ENCODE data around the gene CAMP.

CAMP gene

GRCh38 chr3:48232232-48232631, 8.9 kb downstream of the CAMP start:
- no peaks in the 10 kb centered on the region; the same call in 1 of the 2 replicates for H3K9me3 ChIP-seq (ENCODE audit: control insufficient read depth, insufficient read depth, low read length)
- no peak overlapping the region for H3K4me3 ChIP-seq (ENCODE audit: low read length)
- peaks cover 1% of the 10 kb centered on the region; the same call in 1 of the 2 replicates for H3K4me1 ChIP-seq (ENCODE audit: control insufficient read depth, insufficient read depth, low read length)
- DNase-seq (ENCODE audit: low read depth, low spot score), result no peak
- no peaks in the 10 kb centered on the region for H3K36me3 ChIP-seq (ENCODE audit: control insufficient read depth, insufficient read depth, low read length)
- WGBS (ENCODE audit: insufficient coverage, insufficient read length), result no CpG with 5 or more reads among the region's 4 CpGs
- no peaks in the 10 kb centered on the region for H3K27me3 ChIP-seq (ENCODE audit: control insufficient read depth, insufficient read depth, low read length)
- H3K27ac ChIP-seq (ENCODE audit: low read length), result no peak overlapping the region

- no peak overlapping the region for H3K4me3 ChIP-seq (ENCODE audit: low read length)
- DNase-seq (ENCODE audit: low read depth, low spot score), result peak; percentile 66
- no peaks in the 10 kb centered on the region for H3K27me3 ChIP-seq (ENCODE audit: control insufficient read depth, insufficient read depth, low read length)
- H3K36me3 ChIP-seq (ENCODE audit: control insufficient read depth, insufficient read depth, low read length), result no peaks in the 10 kb centered on the region
- no CpG with 5 or more reads among the region's 6 CpGs for WGBS (ENCODE audit: insufficient coverage, insufficient read length)
- peaks cover 1% of the 10 kb centered on the region; the same call in 1 of the 2 replicates for H3K4me1 ChIP-seq (ENCODE audit: control insufficient read depth, insufficient read depth, low read length)
- H3K27ac ChIP-seq (ENCODE audit: low read length), result no peak overlapping the region
- no peaks in the 10 kb centered on the region; the same call in 1 of the 2 replicates for H3K9me3 ChIP-seq (ENCODE audit: control insufficient read depth, insufficient read depth, low read length)
Observed at GRCh38 chr3:48232734-48233133, 9.4 kb downstream of the CAMP start.

- no peak for DNase-seq (ENCODE audit: low read depth, low spot score)
- H3K36me3 ChIP-seq (ENCODE audit: control insufficient read depth, insufficient read depth, low read length), result no peaks in the 10 kb centered on the region
- no peaks in the 10 kb centered on the region for H3K27me3 ChIP-seq (ENCODE audit: control insufficient read depth, insufficient read depth, low read length)
- H3K27ac ChIP-seq (ENCODE audit: low read length), result no peak overlapping the region
- peaks cover 1% of the 10 kb centered on the region; the same call in 1 of the 2 replicates for H3K4me1 ChIP-seq (ENCODE audit: control insufficient read depth, insufficient read depth, low read length)
- H3K4me3 ChIP-seq (ENCODE audit: low read length), result no peak overlapping the region
- H3K9me3 ChIP-seq (ENCODE audit: control insufficient read depth, insufficient read depth, low read length), result no peaks in the 10 kb centered on the region; the same call in 1 of the 2 replicates
- no CpG with 5 or more reads among the region's 2 CpGs for WGBS (ENCODE audit: insufficient coverage, insufficient read length)
Observed at GRCh38 chr3:48233542-48233941, 10.2 kb downstream of the CAMP start.

GRCh38 chr3:48236531-48236930, 13.2 kb downstream of the CAMP start:
- no CpG with 5 or more reads among the region's 1 CpG for WGBS (ENCODE audit: insufficient coverage, insufficient read length)
- Histone ChIP-seq H3K4me1 (ENCODE audit: control insufficient read depth, insufficient read depth, low read length) (peaks cover 5% of the 10 kb centered on the region; the same call in 1 of the 2 replicates), H3K36me3 (ENCODE audit: control insufficient read depth, insufficient read depth, low read length) (no peaks in the 10 kb centered on the region), H3K27ac (ENCODE audit: low read length) (no peak overlapping the region), H3K4me3 (ENCODE audit: low read length) (no peak overlapping the region), H3K27me3 (ENCODE audit: control insufficient read depth, insufficient read depth, low read length) (no peaks in the 10 kb centered on the region), H3K9me3 (ENCODE audit: control insufficient read depth, insufficient read depth, low read length) (no peaks in the 10 kb centered on the region; the same call in 1 of the 2 replicates)
- DNase-seq (ENCODE audit: low read depth, low spot score), result no peak

- no CpG with 5 or more reads among the region's 15 CpGs for WGBS (ENCODE audit: insufficient coverage, insufficient read length)
- H3K27ac ChIP-seq (ENCODE audit: low read length), result no peak overlapping the region
- DNase-seq (ENCODE audit: low read depth, low spot score), result no peak
- peaks cover 5% of the 10 kb centered on the region for H3K4me1 ChIP-seq (ENCODE audit: control insufficient read depth, insufficient read depth, low read length)
- no peak overlapping the region for H3K4me3 ChIP-seq (ENCODE audit: low read length)
- H3K27me3 ChIP-seq (ENCODE audit: control insufficient read depth, insufficient read depth, low read length), result no peaks in the 10 kb centered on the region
- H3K9me3 ChIP-seq (ENCODE audit: control insufficient read depth, insufficient read depth, low read length), result no peaks in the 10 kb centered on the region
- H3K36me3 ChIP-seq (ENCODE audit: control insufficient read depth, insufficient read depth, low read length), result no peaks in the 10 kb centered on the region
Observed at GRCh38 chr3:48238531-48239085, 15.3 kb downstream of the CAMP start.

GRCh38 chr3:48240000-48240963, 17.0 kb downstream of the CAMP start:
- Histone ChIP-seq H3K4me1 (ENCODE audit: control insufficient read depth, insufficient read depth, low read length) (peaks cover 5% of the 10 kb centered on the region), H3K27me3 (ENCODE audit: control insufficient read depth, insufficient read depth, low read length) (no peaks in the 10 kb centered on the region), H3K9me3 (ENCODE audit: control insufficient read depth, insufficient read depth, low read length) (no peaks in the 10 kb centered on the region), H3K36me3 (ENCODE audit: control insufficient read depth, insufficient read depth, low read length) (0 out of 2 replicates have a peak, but pooled peaks cover 3% of the 10 kb centered on the region), H3K4me3 (ENCODE audit: low read length) (peak overlapping the region; percentile 95; the same call in 1 of the 2 replicates), H3K27ac (ENCODE audit: low read length) (no peak overlapping the region)
- no CpG with 5 or more reads among the region's 20 CpGs for WGBS (ENCODE audit: insufficient coverage, insufficient read length)
- DNase-seq (ENCODE audit: low read depth, low spot score), result peak; percentile 77

- Histone ChIP-seq H3K36me3 (ENCODE audit: control insufficient read depth, insufficient read depth, low read length) (0 out of 2 replicates have a peak, but pooled peaks cover 3% of the 10 kb centered on the region), H3K4me1 (ENCODE audit: control insufficient read depth, insufficient read depth, low read length) (peaks cover 5% of the 10 kb centered on the region), H3K27me3 (ENCODE audit: control insufficient read depth, insufficient read depth, low read length) (no peaks in the 10 kb centered on the region), H3K4me3 (ENCODE audit: low read length) (peak overlapping the region; percentile 95; the same call in 1 of the 2 replicates), H3K27ac (ENCODE audit: low read length) (no peak overlapping the region), H3K9me3 (ENCODE audit: control insufficient read depth, insufficient read depth, low read length) (no peaks in the 10 kb centered on the region)
- no peak for DNase-seq (ENCODE audit: low read depth, low spot score)
- no CpG with 5 or more reads among the region's 26 CpGs for WGBS (ENCODE audit: insufficient coverage, insufficient read length)
Observed at GRCh38 chr3:48241796-48242455, 18.6 kb downstream of the CAMP start.

- no peaks in the 10 kb centered on the region for H3K27me3 ChIP-seq (ENCODE audit: control insufficient read depth, insufficient read depth, low read length)
- peaks cover 5% of the 10 kb centered on the region for H3K4me1 ChIP-seq (ENCODE audit: control insufficient read depth, insufficient read depth, low read length)
- H3K9me3 ChIP-seq (ENCODE audit: control insufficient read depth, insufficient read depth, low read length), result no peaks in the 10 kb centered on the region
- WGBS (ENCODE audit: insufficient coverage, insufficient read length), result no CpG with 5 or more reads among the region's 2 CpGs
- peaks cover 9% of the 10 kb centered on the region; the same call in 1 of the 2 replicates for H3K36me3 ChIP-seq (ENCODE audit: control insufficient read depth, insufficient read depth, low read length)
- no peak for DNase-seq (ENCODE audit: low read depth, low spot score)
- no peak overlapping the region for H3K27ac ChIP-seq (ENCODE audit: low read length)
- no peak overlapping the region for H3K4me3 ChIP-seq (ENCODE audit: low read length)
Observed at GRCh38 chr3:48243886-48244285, 20.6 kb downstream of the CAMP start.

- Histone ChIP-seq H3K27ac (ENCODE audit: low read length) (no peak overlapping the region), H3K4me3 (ENCODE audit: low read length) (no peak overlapping the region), H3K9me3 (ENCODE audit: control insufficient read depth, insufficient read depth, low read length) (no peaks in the 10 kb centered on the region), H3K27me3 (ENCODE audit: control insufficient read depth, insufficient read depth, low read length) (no peaks in the 10 kb centered on the region), H3K36me3 (ENCODE audit: control insufficient read depth, insufficient read depth, low read length) (peaks cover 9% of the 10 kb centered on the region; the same call in 1 of the 2 replicates), H3K4me1 (ENCODE audit: control insufficient read depth, insufficient read depth, low read length) (peaks cover 5% of the 10 kb centered on the region)
- DNase-seq (ENCODE audit: low read depth, low spot score), result no peak
- WGBS (ENCODE audit: insufficient coverage, insufficient read length), result no CpG with 5 or more reads among the region's 1 CpG
Observed at GRCh38 chr3:48244461-48244860, 21.2 kb downstream of the CAMP start.

GRCh38 chr3:48245136-48245535, 21.8 kb downstream of the CAMP start:
- H3K36me3 ChIP-seq (ENCODE audit: control insufficient read depth, insufficient read depth, low read length), result peaks cover 9% of the 10 kb centered on the region; the same call in 1 of the 2 replicates

More at GRCh38 chr3:48245136-48245535, 21.8 kb downstream of the CAMP start:
- no peaks in the 10 kb centered on the region for H3K27me3 ChIP-seq (ENCODE audit: control insufficient read depth, insufficient read depth, low read length)
- no peak for DNase-seq (ENCODE audit: low read depth, low spot score)
- no peak overlapping the region for H3K27ac ChIP-seq (ENCODE audit: low read length)
- peaks cover 3% of the 10 kb centered on the region for H3K4me1 ChIP-seq (ENCODE audit: control insufficient read depth, insufficient read depth, low read length)
- no CpG with 5 or more reads among the region's 7 CpGs for WGBS (ENCODE audit: insufficient coverage, insufficient read length)
- no peak overlapping the region for H3K4me3 ChIP-seq (ENCODE audit: low read length)
- H3K9me3 ChIP-seq (ENCODE audit: control insufficient read depth, insufficient read depth, low read length), result no peaks in the 10 kb centered on the region

Measured in iPS DF 6.9 (cell line).